ENCODE data around the gene PPP2R5A.
A peak's percentile ranks its signal among the peaks of the same experiment; 100 is the strongest.
"Not testable (repeated sequence)": the region's sequence is repeated elsewhere in the genome, so short reads cannot be mapped to it uniquely, and the experiment has no call there.

Gene PPP2R5A

GRCh38 chr1:212285685-212286555 lies 710 bp downstream of the PPP2R5A start:
- DNase-seq (ENCODE audit: insufficient read length, low spot score) (peak; percentile 26), FAIRE-seq (no peak)
- peak; percentile 51; the same call in 1 of the 2 replicates for TF ChIP-seq POLR2A (IDR thresholded peaks at IDR 0.05; ENCODE audit: low read depth, low read length)

- TF ChIP-seq POLR2A (IDR thresholded peaks at IDR 0.05; ENCODE audit: low read depth, low read length), result no peak
- DNase-seq (ENCODE audit: insufficient read length, low spot score) (no peak), FAIRE-seq (no peak)
Observed at GRCh38 chr1:212286556-212287131, 1.4 kb downstream of the PPP2R5A start.

- no peak for FAIRE-seq
Observed at GRCh38 chr1:212287261-212287895, 2.2 kb downstream of the PPP2R5A start.

GRCh38 chr1:212287995-212288394 lies 2.8 kb downstream of the PPP2R5A start:
- FAIRE-seq, result not testable (repeated sequence)

More at GRCh38 chr1:212287261-212287895, 2.2 kb downstream of the PPP2R5A start:
- no peak for TF ChIP-seq POLR2A (IDR thresholded peaks at IDR 0.05; ENCODE audit: low read depth, low read length)
- DNase-seq (ENCODE audit: insufficient read length, low spot score), result no peak

GRCh38 chr1:212288615-212289014 lies 3.4 kb downstream of the PPP2R5A start:
- no peak for TF ChIP-seq POLR2A (IDR thresholded peaks at IDR 0.05; ENCODE audit: low read depth, low read length)
- FAIRE-seq (peak; percentile 15), DNase-seq (ENCODE audit: insufficient read length, low spot score) (peak; percentile 21)

More at GRCh38 chr1:212287995-212288394, 2.8 kb downstream of the PPP2R5A start:
- not testable (repeated sequence) for DNase-seq (ENCODE audit: insufficient read length, low spot score)

- no peak for TF ChIP-seq POLR2A (IDR thresholded peaks at IDR 0.05; ENCODE audit: low read depth, low read length)
- FAIRE-seq, result no peak
- DNase-seq (ENCODE audit: insufficient read length, low spot score), result no peak
Observed at GRCh38 chr1:212289262-212290077, 4.3 kb downstream of the PPP2R5A start.

- no peak for DNase-seq (ENCODE audit: insufficient read length, low spot score)
- no peak for TF ChIP-seq POLR2A (IDR thresholded peaks at IDR 0.05; ENCODE audit: low read depth, low read length)
- peak; percentile 45 for FAIRE-seq
Observed at GRCh38 chr1:212290608-212291007, 5.4 kb downstream of the PPP2R5A start.

GRCh38 chr1:212291505-212292134 lies 6.4 kb downstream of the PPP2R5A start:
- FAIRE-seq, result peak; percentile 72
- no peak for TF ChIP-seq POLR2A (IDR thresholded peaks at IDR 0.05; ENCODE audit: low read depth, low read length)
- no peak for DNase-seq (ENCODE audit: insufficient read length, low spot score)

- FAIRE-seq, result no peak
- no peak for DNase-seq (ENCODE audit: insufficient read length, low spot score)
- no peak for TF ChIP-seq POLR2A (IDR thresholded peaks at IDR 0.05; ENCODE audit: low read depth, low read length)
Observed at GRCh38 chr1:212292250-212293105, 7.3 kb downstream of the PPP2R5A start.

GRCh38 chr1:212293579-212293978 lies 8.4 kb downstream of the PPP2R5A start:
- DNase-seq (ENCODE audit: insufficient read length, low spot score), result no peak
- no peak for TF ChIP-seq POLR2A (IDR thresholded peaks at IDR 0.05; ENCODE audit: low read depth, low read length)
- no peak for FAIRE-seq

- FAIRE-seq, result no peak
- TF ChIP-seq POLR2A (IDR thresholded peaks at IDR 0.05; ENCODE audit: low read depth, low read length), result no peak
- no peak for DNase-seq (ENCODE audit: insufficient read length, low spot score)
Observed at GRCh38 chr1:212294983-212295382, 9.8 kb downstream of the PPP2R5A start.

- FAIRE-seq (no peak), DNase-seq (ENCODE audit: insufficient read length, low spot score) (no peak)
- TF ChIP-seq POLR2A (IDR thresholded peaks at IDR 0.05; ENCODE audit: low read depth, low read length), result no peak
Observed at GRCh38 chr1:212295579-212295978, 10.4 kb downstream of the PPP2R5A start.
